HG02759 (cell line): ENCODE data around the gene ZNF578.
"Not testable (repeated sequence)": the region's sequence is repeated elsewhere in the genome, so short reads cannot be mapped to it uniquely, and the experiment has no call there.

ENCODE experiments used
- ATAC-seq: cut with Tn5 transposase; IDR thresholded peaks from one replicate; pipeline ENCODE4 v1.9.1; 2021; ENCODE audit warnings: mild to moderate bottlenecking, moderate library complexity; ENCODE audit not compliant: unreplicated experiment

ZNF578 gene

GRCh38 chr19:52557231-52557995, 104.1 kb downstream of the ZNF578 start:
- no peak for ATAC-seq

DNA sequence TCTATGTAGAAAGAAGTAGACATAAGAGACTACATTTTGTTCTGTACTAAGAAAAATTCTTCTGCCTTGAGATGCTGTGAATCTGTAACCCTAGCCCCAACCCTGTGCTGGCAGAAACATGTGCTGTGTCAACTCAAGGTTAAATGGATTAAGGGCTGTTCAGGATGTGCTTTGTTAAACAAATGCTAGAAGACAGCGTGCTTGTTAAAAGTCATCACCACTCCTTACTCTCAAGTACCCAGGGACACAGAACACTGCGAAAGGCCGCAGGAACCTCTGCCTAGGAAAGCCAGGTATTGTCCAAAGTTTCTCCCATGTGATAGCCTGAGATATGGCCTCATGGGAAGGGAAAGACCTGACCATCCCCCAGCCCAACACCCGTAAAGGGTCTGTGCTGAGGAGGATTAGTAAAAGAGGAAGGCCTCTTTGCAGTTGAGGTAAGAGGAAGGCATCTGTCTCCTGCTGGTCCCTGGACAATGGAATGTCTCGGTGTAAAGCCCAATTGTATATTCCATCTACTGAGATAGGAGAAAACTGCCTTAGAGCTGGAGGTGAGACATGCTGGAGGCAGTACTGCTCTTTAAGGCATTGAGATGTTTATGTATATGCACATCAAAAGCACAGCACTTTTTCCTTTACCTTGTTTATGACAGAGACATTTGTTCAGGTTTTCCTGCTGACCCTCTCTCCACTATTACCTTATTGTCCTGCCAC, 105.5 kb downstream of the ZNF578 start:
- not testable (repeated sequence) for ATAC-seq

- ATAC-seq = not testable (repeated sequence)
Observed at GRCh38 chr19:52561611-52562010, 108.3 kb downstream of the ZNF578 start.
